Mesenteric fat pad (tissue), 1 donor: ENCODE results near the gene DMRTA2. TPM values are rescaled to one million over a fixed set of nuclear protein-coding genes. Genes with fewer than 3 reads are reported as not detected.
"Not testable (repeated sequence)": the region's sequence is repeated elsewhere in the genome, so short reads cannot be mapped to it uniquely, and the experiment has no call there.

ENCODE experiments used
- DNase-seq: peaks from one replicate; pipeline ENCODE4 v3.0.0-alpha.2; 2020; ENCODE audit warnings: low spot score
- total RNA-seq: library from RNA; stranded (reverse); fragmentation: NEBNext Ultra II Directional; extraction: Animal tissue kit (Norgen Biotek cat#: 25700); gene quantifications from one replicate; pipeline ENCODE4 v1.2.1, GENCODE V29; 2021
- donor health status: DM: yes; HTN: yes; CAD: no.

The DMRTA2 gene
- total RNA-seq, 1 donor from 2014 or later: not detected

- no peak for DNase-seq
Observed at GRCh38 chr1:50393522-50394120, 29.6 kb downstream of the DMRTA2 start.

GRCh38 chr1:50381551-50381950 lies 41.7 kb downstream of the DMRTA2 start:
- not testable (repeated sequence) for DNase-seq

GRCh38 chr1:50378770-50379169 lies 44.5 kb downstream of the DMRTA2 start:
- DNase-seq: no peak

GRCh38 chr1:50373532-50373931 lies 49.7 kb downstream of the DMRTA2 start:
- DNase-seq: no peak

GRCh38 chr1:50371749-50372148 lies 51.5 kb downstream of the DMRTA2 start:
- DNase-seq: no peak

GRCh38 chr1:50369830-50370229 lies 53.4 kb downstream of the DMRTA2 start:
- no peak for DNase-seq

GRCh38 chr1:50369008-50369634 lies 54.1 kb downstream of the DMRTA2 start:
- DNase-seq: no peak

- no peak for DNase-seq
Observed at GRCh38 chr1:50368179-50369007, 54.9 kb downstream of the DMRTA2 start.
